Activated naive CD4-positive, alpha-beta T cell treated with anti-CD3 and anti-CD28 coated beads, Interleukin-2, amount 10 ng/mL, durations not matched to agents 7 days and 5 days (primary cell): ENCODE results near the gene INTS15.

Source experiments
- CTCF ChIA-PET: fragments of 350-600 bp; sonication (Branson Sonifier 250); formaldehyde crosslinking; loops from one replicate; lab custom pipeline; 2021; ENCODE audit warnings: antibody characterized with exemption; lab: Charles Lee
- DNase-seq: peaks from one replicate; pipeline ENCODE4 v3.0.0-alpha.2; 2020
- H3K27ac Mint-ChIP-seq: one replicate; pipeline ENCODE4 v1.8.0; 2021; ENCODE audit warnings: mild to moderate bottlenecking, moderate library complexity, mixed read lengths
- H3K27me3 Mint-ChIP-seq: one replicate; pipeline ENCODE4 v1.8.0; 2021; ENCODE audit warnings: mild to moderate bottlenecking, mixed read lengths
- H3K36me3 Mint-ChIP-seq: one replicate; pipeline ENCODE4 v1.8.0; 2021; ENCODE audit warnings: mixed read lengths
- H3K4me1 Mint-ChIP-seq: one replicate; pipeline ENCODE4 v1.8.0; 2021; ENCODE audit warnings: mixed read lengths
- H3K4me3 Mint-ChIP-seq: one replicate; pipeline ENCODE4 v1.8.0; 2021; ENCODE audit warnings: mild to moderate bottlenecking, moderate library complexity, mixed read lengths
- H3K9me3 Mint-ChIP-seq: one replicate; pipeline ENCODE4 v1.8.0; 2021; ENCODE audit warnings: mixed read lengths

The INTS15 gene

GRCh38 chr7:6648066-6648814 is 58.4 kb downstream of the INTS15 start:
- DNase-seq = no peak
- Mint-ChIP-seq H3K9me3 (peaks cover 11% of the 10 kb centered on the region), H3K4me3 (no peak overlapping the region), H3K4me1 (no peaks in the 10 kb centered on the region), H3K27me3 (no peaks in the 10 kb centered on the region), H3K27ac (no peak overlapping the region), H3K36me3 (peaks cover 75% of the 10 kb centered on the region)
- CTCF ChIA-PET = no interaction called here

GRCh38 chr7:6648815-6649104 is 58.9 kb downstream of the INTS15 start:
- no peak overlapping the region for H3K27ac Mint-ChIP-seq
- H3K9me3 Mint-ChIP-seq = peaks cover 11% of the 10 kb centered on the region
- CTCF ChIA-PET = no interaction called here
- peaks cover 70% of the 10 kb centered on the region for H3K36me3 Mint-ChIP-seq
- no peaks in the 10 kb centered on the region for H3K27me3 Mint-ChIP-seq
- DNase-seq = no peak
- H3K4me3 Mint-ChIP-seq = no peak overlapping the region
- H3K4me1 Mint-ChIP-seq = no peaks in the 10 kb centered on the region

- Mint-ChIP-seq H3K4me3 (no peak overlapping the region), H3K27me3 (no peaks in the 10 kb centered on the region), H3K4me1 (no peaks in the 10 kb centered on the region), H3K9me3 (peaks cover 11% of the 10 kb centered on the region), H3K27ac (no peak overlapping the region), H3K36me3 (peaks cover 65% of the 10 kb centered on the region)
- CTCF ChIA-PET = no interaction called here
- no peak for DNase-seq
Measured at GRCh38 chr7:6649241-6649961, 59.6 kb downstream of the INTS15 start.

GRCh38 chr7:6650086-6650485 is 60.3 kb downstream of the INTS15 start:
- DNase-seq = no peak
- Mint-ChIP-seq H3K4me1 (no peaks in the 10 kb centered on the region), H3K27ac (no peak overlapping the region), H3K9me3 (peaks cover 14% of the 10 kb centered on the region), H3K27me3 (no peaks in the 10 kb centered on the region), H3K4me3 (no peak overlapping the region), H3K36me3 (peaks cover 63% of the 10 kb centered on the region)
- CTCF ChIA-PET = no interaction called here

- peaks cover 64% of the 10 kb centered on the region for H3K36me3 Mint-ChIP-seq
- H3K27me3 Mint-ChIP-seq = no peaks in the 10 kb centered on the region
- CTCF ChIA-PET = no interaction called here
- no peak overlapping the region for H3K27ac Mint-ChIP-seq
- no peak for DNase-seq
- no peaks in the 10 kb centered on the region for H3K4me1 Mint-ChIP-seq
- H3K9me3 Mint-ChIP-seq = peaks cover 14% of the 10 kb centered on the region
- H3K4me3 Mint-ChIP-seq = no peak overlapping the region
Measured at GRCh38 chr7:6650521-6651011, 60.7 kb downstream of the INTS15 start.

DNA sequence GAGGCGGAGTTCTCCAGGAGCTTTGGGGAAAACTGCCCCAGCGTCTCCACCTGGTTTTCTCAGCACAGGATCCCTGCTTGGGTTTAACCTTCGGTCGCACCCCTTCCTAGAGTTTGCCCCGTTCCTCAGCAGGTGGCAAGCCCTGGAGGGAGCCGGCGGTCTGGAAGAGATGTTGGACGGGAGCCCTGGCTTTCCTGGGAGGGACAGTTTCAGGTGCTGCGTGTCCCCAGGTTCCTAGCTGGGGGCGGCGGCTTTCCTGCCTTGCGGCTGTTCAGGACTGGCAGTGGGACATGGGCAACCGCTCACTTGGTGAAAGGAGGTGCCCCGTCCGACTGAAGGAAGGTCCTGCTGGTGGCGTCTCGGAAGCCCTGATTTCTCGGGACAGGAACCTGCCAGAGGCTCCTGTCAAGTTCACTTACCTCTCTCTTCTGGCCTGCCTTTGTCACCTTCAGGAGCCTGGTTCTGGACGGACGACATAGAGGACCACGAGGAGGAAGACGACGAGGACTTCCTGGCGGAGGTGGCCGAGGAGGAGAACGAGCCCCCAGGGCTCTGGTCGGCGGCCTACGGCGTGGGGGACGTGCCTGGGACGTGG is 62.1 kb downstream of the INTS15 start:
- Mint-ChIP-seq H3K27me3 (no peaks in the 10 kb centered on the region), H3K4me1 (no peaks in the 10 kb centered on the region), H3K27ac (no peak overlapping the region), H3K9me3 (peaks cover 14% of the 10 kb centered on the region), H3K4me3 (no peak overlapping the region), H3K36me3 (peaks cover 54% of the 10 kb centered on the region)
- CTCF ChIA-PET = no interaction called here
- DNase-seq = no peak

- Mint-ChIP-seq H3K27ac (no peak overlapping the region), H3K4me3 (no peak overlapping the region), H3K4me1 (no peaks in the 10 kb centered on the region), H3K27me3 (no peaks in the 10 kb centered on the region), H3K9me3 (peaks cover 14% of the 10 kb centered on the region), H3K36me3 (peaks cover 49% of the 10 kb centered on the region)
- CTCF ChIA-PET = no interaction called here
- no peak for DNase-seq
Measured at GRCh38 chr7:6652446-6653011, 62.7 kb downstream of the INTS15 start.

DNA sequence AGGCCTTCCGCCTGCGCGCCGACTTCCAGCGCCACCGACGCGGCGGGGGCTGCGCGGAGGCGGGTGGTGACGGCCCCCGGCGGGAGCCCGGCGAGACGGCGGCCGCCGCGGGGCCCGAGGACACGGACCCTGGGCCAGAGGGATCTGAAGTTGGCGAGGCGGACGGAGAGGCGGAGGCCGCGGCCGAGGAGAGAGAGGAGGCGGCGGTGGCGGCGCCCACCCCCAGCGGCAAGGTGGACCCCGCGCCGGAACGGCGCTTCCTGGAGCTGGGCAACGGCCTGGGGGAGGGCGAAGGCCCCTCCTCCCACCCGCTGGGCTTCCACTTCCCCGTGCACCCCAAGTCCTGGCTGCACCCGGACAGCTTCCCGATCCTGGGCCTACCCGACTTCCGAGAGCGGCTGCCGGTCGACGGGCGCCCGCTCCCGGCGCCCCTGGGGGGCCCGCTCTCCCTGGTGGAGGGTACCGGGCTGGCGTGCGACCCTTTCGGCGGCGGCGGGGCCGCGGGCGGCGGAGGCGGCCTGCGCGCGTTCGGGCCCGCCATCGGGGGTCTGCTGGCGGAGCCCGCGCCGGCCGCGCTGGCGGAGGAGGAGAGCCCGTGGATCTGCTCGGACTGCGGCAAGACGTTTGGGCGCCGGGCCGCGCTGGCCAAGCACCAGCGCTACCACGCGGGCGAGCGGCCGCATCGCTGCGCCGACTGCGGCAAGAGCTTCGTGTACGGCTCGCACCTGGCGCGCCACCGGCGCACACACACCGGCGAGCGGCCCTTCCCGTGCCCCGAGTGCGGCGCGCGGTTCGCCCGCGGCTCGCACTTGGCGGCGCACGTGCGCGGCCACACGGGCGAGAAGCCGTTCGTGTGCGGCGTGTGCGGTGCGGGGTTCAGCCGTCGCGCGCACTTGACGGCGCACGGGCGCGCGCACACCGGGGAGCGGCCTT is 63.5 kb downstream of the INTS15 start:
- Mint-ChIP-seq H3K27ac (no peak overlapping the region), H3K27me3 (no peaks in the 10 kb centered on the region), H3K4me1 (no peaks in the 10 kb centered on the region), H3K4me3 (no peak overlapping the region), H3K36me3 (peaks cover 45% of the 10 kb centered on the region), H3K9me3 (peaks cover 14% of the 10 kb centered on the region)
- DNase-seq = no peak
- CTCF ChIA-PET = no interaction called here

DNA sequence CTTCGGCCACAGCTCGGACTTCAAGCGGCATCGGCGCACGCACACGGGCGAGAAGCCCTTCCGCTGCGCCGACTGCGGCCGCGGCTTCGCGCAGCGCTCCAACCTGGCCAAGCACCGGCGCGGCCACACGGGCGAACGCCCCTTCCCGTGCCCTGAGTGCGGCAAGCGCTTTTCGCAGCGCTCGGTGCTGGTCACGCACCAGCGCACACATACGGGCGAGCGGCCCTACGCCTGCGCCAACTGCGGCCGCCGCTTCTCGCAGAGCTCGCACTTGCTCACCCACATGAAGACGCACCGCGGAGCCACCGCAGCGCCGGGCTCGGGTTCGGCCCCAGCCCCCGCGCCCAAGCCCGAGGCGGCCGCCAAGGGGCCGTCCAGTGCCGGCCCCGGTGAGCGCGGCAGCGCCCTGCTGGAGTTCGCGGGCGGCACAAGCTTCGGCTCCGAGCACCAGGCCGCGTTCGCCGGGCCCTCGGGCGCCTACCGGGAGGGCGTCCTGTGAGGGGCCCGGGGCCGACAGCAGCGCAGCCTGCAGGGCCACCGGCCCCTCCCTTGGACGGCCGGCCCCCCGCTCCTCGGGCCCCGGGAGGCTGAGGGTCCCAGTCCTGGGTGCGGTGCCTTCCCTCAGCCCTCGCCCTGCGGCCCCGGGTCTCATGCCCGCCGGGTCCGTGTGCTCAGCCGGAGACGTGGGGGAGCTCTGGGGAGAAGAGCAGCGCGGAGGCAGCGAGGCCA is 64.5 kb downstream of the INTS15 start:
- CTCF ChIA-PET = no interaction called here
- peaks cover 14% of the 10 kb centered on the region for H3K9me3 Mint-ChIP-seq
- no peak for DNase-seq
- peaks cover 5% of the 10 kb centered on the region for H3K27me3 Mint-ChIP-seq
- peaks cover 38% of the 10 kb centered on the region for H3K36me3 Mint-ChIP-seq
- H3K27ac Mint-ChIP-seq = no peak overlapping the region
- no peak overlapping the region for H3K4me3 Mint-ChIP-seq
- H3K4me1 Mint-ChIP-seq = no peaks in the 10 kb centered on the region

DNA sequence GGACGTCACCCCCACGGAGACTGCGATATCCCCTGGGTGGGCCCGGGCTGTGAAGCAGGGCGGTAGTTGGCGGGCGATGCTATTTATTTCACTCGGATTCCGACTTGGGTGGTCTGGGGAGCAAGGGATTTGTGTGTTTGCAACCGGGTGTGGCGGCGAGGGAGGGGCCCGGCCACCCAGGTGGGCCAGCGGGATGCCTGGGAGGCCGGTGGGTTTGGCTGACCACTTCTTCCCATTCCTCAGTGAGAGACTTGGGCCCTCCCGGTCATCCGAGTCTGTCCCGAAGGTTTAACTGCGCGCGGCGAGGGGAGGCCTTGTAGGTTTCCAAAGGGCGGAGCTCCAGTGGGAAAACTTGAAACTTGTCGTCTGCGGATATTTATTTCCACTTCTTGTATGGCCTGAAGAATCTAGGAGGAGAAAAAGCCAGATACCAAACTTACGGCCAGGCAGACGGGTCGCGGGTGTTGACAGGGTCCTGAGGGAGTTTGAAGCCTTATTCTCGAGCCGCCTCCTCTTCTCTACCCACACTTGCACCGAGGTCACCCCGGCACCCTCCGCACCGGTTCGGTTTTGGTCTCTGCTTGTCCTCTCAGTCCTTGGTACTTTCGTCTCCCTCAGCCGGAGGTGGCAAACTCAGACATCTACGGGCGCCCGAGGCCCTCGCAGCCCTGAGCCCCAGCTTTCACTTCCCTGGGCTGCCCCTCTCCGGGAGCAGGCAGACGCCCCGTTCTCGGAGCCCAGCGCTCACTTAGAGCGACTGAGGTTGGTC is 65.2 kb downstream of the INTS15 start:
- CTCF ChIA-PET = no interaction called here
- no peaks in the 10 kb centered on the region for H3K4me1 Mint-ChIP-seq
- H3K9me3 Mint-ChIP-seq = peaks cover 12% of the 10 kb centered on the region
- peaks cover 12% of the 10 kb centered on the region for H3K27me3 Mint-ChIP-seq
- H3K27ac Mint-ChIP-seq = no peak overlapping the region
- H3K4me3 Mint-ChIP-seq = no peak overlapping the region
- H3K36me3 Mint-ChIP-seq = peaks cover 31% of the 10 kb centered on the region
- no peak for DNase-seq

- Mint-ChIP-seq H3K27ac (no peak overlapping the region), H3K4me3 (no peak overlapping the region), H3K4me1 (no peaks in the 10 kb centered on the region), H3K27me3 (peaks cover 12% of the 10 kb centered on the region), H3K9me3 (peaks cover 8% of the 10 kb centered on the region), H3K36me3 (peaks cover 23% of the 10 kb centered on the region)
- CTCF ChIA-PET = no interaction called here
- no peak for DNase-seq
Measured at GRCh38 chr7:6655636-6656385, 66.0 kb downstream of the INTS15 start.

DNA sequence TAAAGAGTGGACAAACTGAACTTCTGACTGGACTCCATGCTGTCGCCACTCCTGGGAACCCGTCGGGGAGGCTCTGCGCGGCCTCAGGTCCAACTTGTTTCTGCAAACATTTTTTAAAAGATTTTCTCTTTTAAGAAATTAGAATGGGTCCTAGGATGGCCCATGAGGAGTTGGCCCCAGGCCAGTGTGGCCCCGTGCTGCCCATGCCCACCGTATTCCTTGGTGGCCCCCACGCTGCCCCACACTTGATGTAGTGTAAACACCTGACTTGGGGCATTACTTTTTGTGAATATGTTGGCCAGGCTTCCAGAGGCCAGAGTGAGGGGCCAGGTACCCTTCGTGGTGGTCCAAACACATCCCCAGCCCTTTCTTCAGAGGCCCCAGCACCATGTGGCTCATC is 66.6 kb downstream of the INTS15 start:
- Mint-ChIP-seq H3K27me3 (peaks cover 18% of the 10 kb centered on the region), H3K4me3 (no peak overlapping the region), H3K9me3 (peaks cover 5% of the 10 kb centered on the region), H3K27ac (no peak overlapping the region), H3K4me1 (no peaks in the 10 kb centered on the region), H3K36me3 (peaks cover 17% of the 10 kb centered on the region)
- CTCF ChIA-PET = no interaction called here
- no peak for DNase-seq
